SH-SY5Y (cell line): ENCODE measurements around the gene TMEM174.

Experiments used
- GATA2 ChIP-seq: IDR thresholded peaks from 2 replicates; pipeline ENCODE4 v1.6.1; 2011; ENCODE audit warnings: mild to moderate bottlenecking, low read depth, low read length
- GATA3 ChIP-seq: IDR thresholded peaks from 2 replicates; pipeline ENCODE4 v1.6.1; 2011; ENCODE audit warnings: low read depth, mild to moderate bottlenecking, low read length, moderate library complexity

- TF ChIP-seq GATA3 = no peak
- TF ChIP-seq GATA2 = no peak
Measured at GRCh38 chr5:73192370-73192769, 19.4 kb downstream of the TMEM174 start.
